Sigmoid colon (tissue), 7 donors: ENCODE data around the gene NTM. TPM values are rescaled to one million over a fixed set of nuclear protein-coding genes. Genes with fewer than 3 reads are reported as not detected.

Source experiments
- DNase-seq: peaks from one replicate; pipeline ENCODE4 v3.0.0-alpha.2; 2019
- H3K27ac ChIP-seq, 4 donors: fragments of 200-600 bp; sonication (generic); one replicate each; pipeline ENCODE4 v1.5.1; 2016 to 2019; ENCODE audit warnings: mild to moderate bottlenecking in 1 of 4
- H3K27me3 ChIP-seq, 3 donors: fragments of 200-600 bp; sonication (generic); one replicate each; pipeline ENCODE4 v1.5.1; 2019; ENCODE audit warnings: mild to moderate bottlenecking in 1 of 3
- H3K36me3 ChIP-seq, 4 donors: fragments of 200-600 bp; sonication (generic); one replicate each; pipeline ENCODE4 v1.5.1; 2016 to 2019
- H3K4me1 ChIP-seq, 4 donors: fragments of 200-600 bp; sonication (generic); one replicate each; pipeline ENCODE4 v1.5.1; 2017 to 2019
- H3K4me3 ChIP-seq, 4 donors: fragments of 200-600 bp; sonication (generic); one replicate each; pipeline ENCODE4 v1.5.1; 2017 to 2019; ENCODE audit warnings: mild to moderate bottlenecking in 2 of 4, moderate library complexity in 1 of 4
- H3K9me3 ChIP-seq, 4 donors: fragments of 200-600 bp in 3 of 4; sonication (generic) in 3 of 4; one replicate each; pipeline versions ENCODE4 v1.5.1 to v1.6.1; 2013 to 2019
- CTCF ChIP-seq, 4 experiments: fragments of 450-650 bp in 3 of 4; fragments of 200-600 bp in 1 of 4; IDR thresholded peaks; one replicate each; pipeline ENCODE4 v1.5.1; 2016 to 2019; ENCODE audit warnings: antibody characterized with exemption in 4 of 4, mild to moderate bottlenecking in 3 of 4, moderate library complexity in 2 of 4
- EP300 ChIP-seq, 4 donors: sonication (generic); formaldehyde crosslinking; IDR thresholded peaks; one replicate each; pipeline ENCODE4 v1.6.1; 2017; ENCODE audit warnings: antibody characterized with exemption in 4 of 4
- POLR2A ChIP-seq, 2 donors: fragments of 450-650 bp; IDR thresholded peaks; one replicate each; pipeline ENCODE4 v1.6.1; 2016; ENCODE audit warnings: antibody characterized with exemption in 2 of 2, mild to moderate bottlenecking in 2 of 2, moderate library complexity in 2 of 2
- POLR2AphosphoS5 ChIP-seq, 4 donors: sonication (generic); formaldehyde crosslinking; IDR thresholded peaks; one replicate each; pipeline ENCODE4 v1.6.1; 2017; ENCODE audit warnings: antibody characterized with exemption in 4 of 4
- WGBS, 2 donors: extraction: QIAGEN DNeasy Blood & Tissue Kit; methylation state at CpG; one replicate each; pipeline ENCODE4 v1.1.7; 2013; 5-methylcytosine and 5-hydroxymethylcytosine counted together
- intact Hi-C: fragments of 100-400 bp; cut with DNase I; formaldehyde crosslinking; loops from one replicate; pipeline ENCODE4 v1.15.1; 2023
- polyA plus RNA-seq, 3 donors: library from polyadenylated mRNA; stranded (reverse); fragments of 200-250 nt; gene quantifications; one replicate each; pipeline ENCODE4 v1.2.3, GENCODE V29; 2013
- total RNA-seq, 4 donors: library from RNA; depleted of rRNA; stranded (reverse); fragments of >200 nt; gene quantifications; one replicate each; pipeline ENCODE4 v1.1.0, GENCODE V29; 2016
- donor health status: healthy with polysubstance abuse.
- donor health status: Bipolar disorder and iron deficiency.
- donor health status: healthy.

The NTM gene
- total and polyA plus RNA-seq, 7 donors: 0.96 to 18.3 (median 6.4) TPM; not detected in 1

DNA sequence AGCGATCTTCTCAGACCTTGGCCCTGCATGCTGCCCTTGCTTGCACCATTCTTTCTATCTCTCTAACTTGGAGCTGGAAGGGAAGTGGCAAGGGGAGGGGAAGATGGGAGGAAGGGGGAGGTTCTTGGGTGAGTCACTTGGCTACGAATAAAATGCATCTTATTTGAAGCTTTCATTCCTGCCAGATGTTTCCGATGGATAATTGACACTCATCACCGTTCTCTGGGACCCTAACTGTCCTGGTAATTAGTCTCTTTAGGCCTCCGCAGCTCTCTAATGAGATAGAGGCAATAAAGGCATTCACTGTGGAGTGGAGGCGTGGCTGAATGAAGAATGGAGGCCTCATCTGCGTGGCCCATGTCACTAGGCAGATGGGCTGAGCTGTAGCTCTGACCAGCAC lies 960.1 kb downstream of the NTM start:
- Histone ChIP-seq H3K4me3 (no peak overlapping the region), H3K27ac (no peak overlapping the region), H3K9me3 (no peaks in the 10 kb centered on the region), H3K27me3 (no peaks in the 10 kb centered on the region), H3K36me3 (no peaks in the 10 kb centered on the region), H3K4me1 (no peaks in the 10 kb centered on the region)
- 59 to 64% methylated on average over 7 of the region's 7 CpGs for WGBS, 2 donors
- no peak for TF ChIP-seq POLR2AphosphoS5 (IDR thresholded peaks at IDR 0.05)
- TF ChIP-seq EP300 (IDR thresholded peaks at IDR 0.05): no peak
- TF ChIP-seq CTCF (IDR thresholded peaks at IDR 0.05): no peak
- no peak for TF ChIP-seq POLR2A (IDR thresholded peaks at IDR 0.05)
- intact Hi-C loops: no loop called here
- no peak for DNase-seq

- no peaks in the 10 kb centered on the region for H3K9me3 ChIP-seq
- DNase-seq: no peak
- no peaks in the 10 kb centered on the region for H3K4me1 ChIP-seq
- 68 to 74% methylated on average over 9 of the region's 9 CpGs for WGBS, 2 donors
- H3K27me3 ChIP-seq: no peaks in the 10 kb centered on the region
- no peak overlapping the region for H3K27ac ChIP-seq
- no peaks in the 10 kb centered on the region for H3K36me3 ChIP-seq
- intact Hi-C loops: no loop called here
- H3K4me3 ChIP-seq: no peak overlapping the region
- TF ChIP-seq POLR2A (IDR thresholded peaks at IDR 0.05): no peak
- TF ChIP-seq EP300 (IDR thresholded peaks at IDR 0.05): no peak
- TF ChIP-seq POLR2AphosphoS5 (IDR thresholded peaks at IDR 0.05): no peak
- no peak for TF ChIP-seq CTCF (IDR thresholded peaks at IDR 0.05)
Observed at GRCh38 chr11:132332521-132332920, 962.1 kb downstream of the NTM start.

- 92 to 94% methylated on average over 15 of the region's 15 CpGs for WGBS, 2 donors
Observed at GRCh38 chr11:132334769-132335280, 964.4 kb downstream of the NTM start.

DNA sequence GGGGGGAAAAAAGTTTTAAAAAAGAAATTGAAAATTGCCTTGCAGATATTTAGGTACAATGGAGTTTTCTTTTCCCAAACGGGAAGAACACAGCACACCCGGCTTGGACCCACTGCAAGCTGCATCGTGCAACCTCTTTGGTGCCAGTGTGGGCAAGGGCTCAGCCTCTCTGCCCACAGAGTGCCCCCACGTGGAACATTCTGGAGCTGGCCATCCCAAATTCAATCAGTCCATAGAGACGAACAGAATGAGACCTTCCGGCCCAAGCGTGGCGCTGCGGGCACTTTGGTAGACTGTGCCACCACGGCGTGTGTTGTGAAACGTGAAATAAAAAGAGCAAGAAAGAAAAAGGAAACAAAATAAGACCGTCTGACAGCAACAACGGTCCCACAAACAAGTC lies 964.9 kb downstream of the NTM start:
- Histone ChIP-seq H3K4me3 (no peak overlapping the region), H3K9me3 (no peaks in the 10 kb centered on the region), H3K27me3 (no peaks in the 10 kb centered on the region), H3K27ac (no peak overlapping the region), H3K36me3 (no peaks in the 10 kb centered on the region), H3K4me1 (no peaks in the 10 kb centered on the region)
- DNase-seq: no peak
- WGBS, 2 donors: 88% methylated on average over 14 of the region's 14 CpGs
- intact Hi-C loops: no loop called here
- TF ChIP-seq POLR2AphosphoS5 (IDR thresholded peaks at IDR 0.05) (no peak), EP300 (IDR thresholded peaks at IDR 0.05) (no peak), CTCF (IDR thresholded peaks at IDR 0.05) (no peak), POLR2A (IDR thresholded peaks at IDR 0.05) (no peak)

More at GRCh38 chr11:132334769-132335280, 964.4 kb downstream of the NTM start:
- intact Hi-C loops: no loop called here
- TF ChIP-seq CTCF (IDR thresholded peaks at IDR 0.05): no peak
- no peak for TF ChIP-seq EP300 (IDR thresholded peaks at IDR 0.05)
- TF ChIP-seq POLR2A (IDR thresholded peaks at IDR 0.05): no peak
- TF ChIP-seq POLR2AphosphoS5 (IDR thresholded peaks at IDR 0.05): no peak
- Histone ChIP-seq H3K27ac (no peak overlapping the region), H3K9me3 (no peaks in the 10 kb centered on the region), H3K36me3 (no peaks in the 10 kb centered on the region), H3K4me1 (no peaks in the 10 kb centered on the region), H3K4me3 (no peak overlapping the region), H3K27me3 (no peaks in the 10 kb centered on the region)
- DNase-seq: no peak
